GM12878 (cell line): Measurements from ENCODE around the gene ARL15. TPM values are rescaled to one million over a fixed set of nuclear protein-coding genes. Genes with fewer than 3 reads are reported as not detected.

Experiments
- ATAC-seq: fragments of 200-7000 bp; cut with Tn5 transposase; 3 replicates; pipeline ENCODE4 v1.9.1; 2020; ENCODE audit warnings: mild to moderate bottlenecking, moderate library complexity
- BruUV-seq: library from RNA; stranded (reverse); fragments of 400-500 nt; replicated peaks from 2 replicates; lab custom pipeline; 2021; lab: Mats Ljungman, UMichigan
- CTCF ChIA-PET: fragments of 300-600 bp; sonication (Branson Sonifier 250); formaldehyde crosslinking; extraction: SDS; loops from one replicate; lab custom pipeline; 2021; ENCODE audit warnings: inconsistent platforms; lab: Yijun Ruan, JAX
- POLR2A ChIA-PET: fragments of 350-600 bp; formaldehyde crosslinking; extraction: SDS; loops from one replicate; lab custom pipeline; 2021; ENCODE audit warnings: inconsistent platforms; lab: Charles Lee
- RAD21 ChIA-PET: fragments of 300-600 bp; sonication (Branson Sonifier 250); formaldehyde crosslinking; loops from one replicate; lab custom pipeline; 2023; ENCODE audit warnings: antibody characterized with exemption; ENCODE audit not compliant: unreplicated experiment; lab: Charles Lee
- SMC1A ChIA-PET: fragments of 300-600 bp; sonication (Branson Sonifier 250); formaldehyde crosslinking; loops from one replicate; lab custom pipeline; 2023; ENCODE audit not compliant: unreplicated experiment, uncharacterized antibody; lab: Charles Lee
- DNase-seq: peaks from one replicate; pipeline ENCODE4 v3.0.0-alpha.2; 2011; ENCODE audit warnings: low read depth, low spot score
- FAIRE-seq: peaks from 3 replicates; lab custom pipeline; 2011; peaks lifted over from hg19 to GRCh38; lab: Jason Lieb, UNC
- H2AFZ ChIP-seq: 2 replicates; pipeline ENCODE4 v1.6.0; 2011; ENCODE audit warnings: low read depth, low read length, control low read depth; ENCODE audit not compliant: control insufficient read depth
- H3K27ac ChIP-seq: 2 replicates; pipeline ENCODE4 v1.5.1; 2011; ENCODE audit warnings: control low read depth; ENCODE audit not compliant: control insufficient read depth, insufficient read depth
- H3K27me3 ChIP-seq, 2 experiments: replicated peaks in 1 of 2; 2 replicates each; pipeline versions ENCODE4 v1.6.0 to v1.6.1; 2011; ENCODE audit warnings: low read length in 1 of 2; ENCODE audit not compliant: control insufficient read depth in 2 of 2, insufficient read depth in 2 of 2
- H3K36me3 ChIP-seq, 2 experiments: 2 replicates each; pipeline ENCODE4 v1.5.1; 2011; ENCODE audit warnings: low read length in 1 of 2; ENCODE audit not compliant: control insufficient read depth in 2 of 2, insufficient read depth in 2 of 2
- H3K4me1 ChIP-seq: 2 replicates; pipeline ENCODE4 v1.6.1; 2011; ENCODE audit warnings: mild to moderate bottlenecking, low read length, moderate library complexity, mixed read lengths; ENCODE audit not compliant: control insufficient read depth, insufficient read depth
- H3K4me2 ChIP-seq: 2 replicates; pipeline ENCODE4 v1.6.0; 2011; ENCODE audit warnings: control low read depth; ENCODE audit not compliant: control insufficient read depth, insufficient read depth
- H3K4me3 ChIP-seq: fragments of 200-600 bp; sonication (generic); 2 replicates; pipeline ENCODE4 v1.5.1; 2016
- H3K79me2 ChIP-seq: 2 replicates; pipeline ENCODE4 v1.6.0; 2011; ENCODE audit warnings: low read length; ENCODE audit not compliant: control insufficient read depth, insufficient read depth
- H3K9ac ChIP-seq: 2 replicates; pipeline ENCODE4 v1.8.0; 2011; ENCODE audit warnings: low read length, control low read depth, mixed read lengths; ENCODE audit not compliant: control insufficient read depth, insufficient read depth
- H3K9me3 ChIP-seq: replicated peaks from 3 replicates; pipeline ENCODE4 v1.5.1; 2011; ENCODE audit warnings: mild to moderate bottlenecking, low read length; ENCODE audit not compliant: control insufficient read depth, insufficient read depth
- H4K20me1 ChIP-seq: 2 replicates; pipeline ENCODE4 v1.6.0; 2011; ENCODE audit not compliant: control insufficient read depth, insufficient read depth
- CHD4 ChIP-seq: fragments of 200-600 bp; sonication (generic); IDR thresholded peaks from 2 replicates; pipeline ENCODE4 v1.6.1; 2016; ENCODE audit warnings: mild to moderate bottlenecking
- HDAC2 ChIP-seq: fragments of 200-600 bp; sonication (generic); IDR thresholded peaks from 2 replicates; pipeline ENCODE4 v1.6.1; 2017
- IKZF2 ChIP-seq, 2 experiments: fragments of 450-650 bp; IDR thresholded peaks; 2 replicates each; pipeline ENCODE4 v1.6.1; 2017; ENCODE audit warnings: mild to moderate bottlenecking in 2 of 2, moderate library complexity in 2 of 2
- NFIC ChIP-seq: IDR thresholded peaks from 2 replicates; pipeline ENCODE4 v1.6.1; 2012; ENCODE audit warnings: low read depth, mild to moderate bottlenecking, inconsistent platforms, low read length, moderate library complexity
- POLR2A ChIP-seq: IDR thresholded peaks from 2 replicates; pipeline ENCODE4 v1.6.1; 2011; ENCODE audit warnings: low read depth, mild to moderate bottlenecking, low read length
- RFX5 ChIP-seq: IDR thresholded peaks from 2 replicates; pipeline ENCODE4 v1.6.1; 2011; ENCODE audit warnings: low read depth, low read length, improper control_type of control experiment
- SRF ChIP-seq, 2 experiments: IDR thresholded peaks; 2 replicates each; pipeline ENCODE4 v1.6.1; 2011; ENCODE audit warnings: low read depth in 2 of 2, low read length in 2 of 2, mild to moderate bottlenecking in 1 of 2, moderate library complexity in 1 of 2
- TARDBP ChIP-seq: IDR thresholded peaks from 2 replicates; pipeline ENCODE4 v1.6.1; 2016; ENCODE audit warnings: borderline replicate concordance
- ZBTB11 ChIP-seq: fragments of 450-650 bp; formaldehyde crosslinking; IDR thresholded peaks from 2 replicates; pipeline ENCODE4 v1.5.0; 2022; ENCODE audit warnings: mild to moderate bottlenecking, missing genetic modification characterization
- ZNF217 ChIP-seq: fragments of 450-650 bp; IDR thresholded peaks from 2 replicates; pipeline ENCODE4 v1.6.1; 2017; ENCODE audit warnings: antibody characterized with exemption, mild to moderate bottlenecking
- WGBS: methylation state at CpG from one replicate; pipeline ENCODE4 v1.1.6; 2016; ENCODE audit warnings: low lambda C conversion rate; ENCODE audit not compliant: insufficient replicate concordance, insufficient coverage; ENCODE audit errors: missing lambda C conversion rate; 5-methylcytosine and 5-hydroxymethylcytosine counted together
- in situ Hi-C: fragments of 300-500 bp; cut with MboI; formaldehyde crosslinking; loops from 9 replicates; pipeline ENCODE4 v1.14.3; 2018; ENCODE audit warnings: mixed read lengths
- intact Hi-C: fragments of 100-400 bp; cut with micrococcal nuclease; formaldehyde crosslinking; loops from one replicate; pipeline ENCODE4 v1.14.2; 2022; ENCODE audit not compliant: unreplicated experiment
- polyA plus RNA-seq, 11 experiments: library from polyadenylated mRNA; depleted of rRNA in 4 of 11; unstranded in 6 of 11; stranded (reverse) in 5 of 11; fragments of >200 nt; fragmentation: Nextera tagmentation in 4 of 11; fragmentation: Illumina TruSeq in 1 of 11; extraction: Ambion mirVana in 4 of 11; extraction: Trizol in 1 of 11; gene quantifications; 1 replicate in 1 of 11; 2 replicates in 10 of 11; pipeline versions ENCODE4 v1.2.1 to v1.2.3, GENCODE V29; 2011 to 2016; ENCODE audit warnings: inconsistent platforms in 2 of 11, missing spikeins in 2 of 11, low read depth in 1 of 11
- total RNA-seq, 4 experiments: library from RNA; depleted of rRNA in 3 of 4; stranded (reverse); fragments of >200 nt in 3 of 4; fragmentation: Illumina TruSeq in 1 of 4; extraction: Trizol in 1 of 4; gene quantifications; 2 replicates each; pipeline versions ENCODE4 v1.2.1 to v1.2.3, GENCODE V29; 2013 to 2021
- TF ChIP-seq, protein P1 (sequence below): fragments of 450-650 bp; IDR thresholded peaks from 2 replicates; pipeline ENCODE4 v1.6.1; 2017; ENCODE audit warnings: low read depth, mild to moderate bottlenecking, moderate library complexity
- TF ChIP-seq, protein P2 (sequence below): fragments of 450-650 bp; IDR thresholded peaks from 2 replicates; pipeline ENCODE4 v1.6.1; 2016; ENCODE audit warnings: mild to moderate bottlenecking, moderate library complexity, borderline replicate concordance
- TF ChIP-seq, protein P3 (sequence below), 3 experiments: IDR thresholded peaks in 2 of 3; conservative IDR thresholded peaks in 1 of 3; 2 replicates each; pipeline ENCODE4 v1.5.1; 2011; ENCODE audit warnings: low read depth in 3 of 3, low read length in 3 of 3, mild to moderate bottlenecking in 3 of 3, control low read depth in 2 of 3, moderate library complexity in 2 of 3, inconsistent platforms in 1 of 3, mixed read lengths in 1 of 3; ENCODE audit not compliant: control insufficient read depth in 2 of 3, insufficient read depth in 1 of 3; ENCODE audit errors: extremely low read depth in 1 of 3

The ARL15 gene
- total and polyA plus RNA-seq, 10 of the 15 experiments (the other 5 are each of a cell fraction or from before 2014, with no cell fraction given), result 3.6 to 11.0 (median 7.7) TPM

- Histone ChIP-seq H4K20me1 (no peaks in the 10 kb centered on the region), H3K9ac (no peak overlapping the region), H3K4me1 (no peaks in the 10 kb centered on the region), H3K4me2 (no peak overlapping the region), H3K27ac (no peak overlapping the region), H3K36me3 (no peaks in the 10 kb centered on the region), H3K27me3 (no peaks in the 10 kb centered on the region; a peak in 1 of 4 replicates), H3K4me3 (no peak overlapping the region), H2AFZ (no peak overlapping the region), H3K9me3 (no peaks in the 10 kb centered on the region), H3K79me2 (no peaks in the 10 kb centered on the region)
- FAIRE-seq (no peak), DNase-seq (no peak), ATAC-seq (no peak)
- ChIA-PET SMC1A (interaction anchor here (0.9 kb wide), 1 partner anchor 62 kb away, joined by 3 read pairs; no protein-coding TSS in a partner anchor), POLR2A (no interaction called here), CTCF (interaction anchor here (1.0 to 1.3 kb wide), 2 partner anchors 59 to 130 kb away, joined by 4 to 5 read pairs; no protein-coding TSS in a partner anchor), RAD21 (no interaction called here)
- BruUV-seq, result no TSS peak
- in situ Hi-C loops (no loop called here), intact Hi-C loops (no loop called here)
- 19% methylated on average over 5 of the region's 5 CpGs for WGBS
- no peak for TF ChIP-seq NFIC
- TF ChIP-seq IKZF2 (IDR thresholded peaks at IDR 0.05), result no peak
- TF ChIP-seq RFX5, result no peak
- TF ChIP-seq ZBTB11 (CRISPR knock-in tag), result no peak
- TF ChIP-seq POLR2A, result no peak
- TF ChIP-seq, protein P1, sequence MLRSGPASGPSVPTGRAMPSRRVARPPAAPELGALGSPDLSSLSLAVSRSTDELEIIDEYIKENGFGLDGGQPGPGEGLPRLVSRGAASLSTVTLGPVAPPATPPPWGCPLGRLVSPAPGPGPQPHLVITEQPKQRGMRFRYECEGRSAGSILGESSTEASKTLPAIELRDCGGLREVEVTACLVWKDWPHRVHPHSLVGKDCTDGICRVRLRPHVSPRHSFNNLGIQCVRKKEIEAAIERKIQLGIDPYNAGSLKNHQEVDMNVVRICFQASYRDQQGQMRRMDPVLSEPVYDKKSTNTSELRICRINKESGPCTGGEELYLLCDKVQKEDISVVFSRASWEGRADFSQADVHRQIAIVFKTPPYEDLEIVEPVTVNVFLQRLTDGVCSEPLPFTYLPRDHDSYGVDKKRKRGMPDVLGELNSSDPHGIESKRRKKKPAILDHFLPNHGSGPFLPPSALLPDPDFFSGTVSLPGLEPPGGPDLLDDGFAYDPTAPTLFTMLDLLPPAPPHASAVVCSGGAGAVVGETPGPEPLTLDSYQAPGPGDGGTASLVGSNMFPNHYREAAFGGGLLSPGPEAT, result no peak
- TF ChIP-seq SRF (IDR thresholded peaks at IDR 0.05; ENCODE audit: low read depth in 2 of 2, low read length in 2 of 2), result no peak
- no peak for TF ChIP-seq TARDBP
- TF ChIP-seq CHD4, result no peak
- TF ChIP-seq HDAC2, result no peak
- TF ChIP-seq ZNF217, result no peak
- TF ChIP-seq, protein P2, sequence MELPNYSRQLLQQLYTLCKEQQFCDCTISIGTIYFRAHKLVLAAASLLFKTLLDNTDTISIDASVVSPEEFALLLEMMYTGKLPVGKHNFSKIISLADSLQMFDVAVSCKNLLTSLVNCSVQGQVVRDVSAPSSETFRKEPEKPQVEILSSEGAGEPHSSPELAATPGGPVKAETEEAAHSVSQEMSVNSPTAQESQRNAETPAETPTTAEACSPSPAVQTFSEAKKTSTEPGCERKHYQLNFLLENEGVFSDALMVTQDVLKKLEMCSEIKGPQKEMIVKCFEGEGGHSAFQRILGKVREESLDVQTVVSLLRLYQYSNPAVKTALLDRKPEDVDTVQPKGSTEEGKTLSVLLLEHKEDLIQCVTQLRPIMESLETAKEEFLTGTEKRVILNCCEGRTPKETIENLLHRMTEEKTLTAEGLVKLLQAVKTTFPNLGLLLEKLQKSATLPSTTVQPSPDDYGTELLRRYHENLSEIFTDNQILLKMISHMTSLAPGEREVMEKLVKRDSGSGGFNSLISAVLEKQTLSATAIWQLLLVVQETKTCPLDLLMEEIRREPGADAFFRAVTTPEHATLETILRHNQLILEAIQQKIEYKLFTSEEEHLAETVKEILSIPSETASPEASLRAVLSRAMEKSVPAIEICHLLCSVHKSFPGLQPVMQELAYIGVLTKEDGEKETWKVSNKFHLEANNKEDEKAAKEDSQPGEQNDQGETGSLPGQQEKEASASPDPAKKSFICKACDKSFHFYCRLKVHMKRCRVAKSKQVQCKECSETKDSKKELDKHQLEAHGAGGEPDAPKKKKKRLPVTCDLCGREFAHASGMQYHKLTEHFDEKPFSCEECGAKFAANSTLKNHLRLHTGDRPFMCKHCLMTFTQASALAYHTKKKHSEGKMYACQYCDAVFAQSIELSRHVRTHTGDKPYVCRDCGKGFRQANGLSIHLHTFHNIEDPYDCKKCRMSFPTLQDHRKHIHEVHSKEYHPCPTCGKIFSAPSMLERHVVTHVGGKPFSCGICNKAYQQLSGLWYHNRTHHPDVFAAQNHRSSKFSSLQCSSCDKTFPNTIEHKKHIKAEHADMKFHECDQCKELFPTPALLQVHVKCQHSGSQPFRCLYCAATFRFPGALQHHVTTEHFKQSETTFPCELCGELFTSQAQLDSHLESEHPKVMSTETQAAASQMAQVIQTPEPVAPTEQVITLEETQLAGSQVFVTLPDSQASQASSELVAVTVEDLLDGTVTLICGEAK, result no peak
- TF ChIP-seq, protein P3, sequence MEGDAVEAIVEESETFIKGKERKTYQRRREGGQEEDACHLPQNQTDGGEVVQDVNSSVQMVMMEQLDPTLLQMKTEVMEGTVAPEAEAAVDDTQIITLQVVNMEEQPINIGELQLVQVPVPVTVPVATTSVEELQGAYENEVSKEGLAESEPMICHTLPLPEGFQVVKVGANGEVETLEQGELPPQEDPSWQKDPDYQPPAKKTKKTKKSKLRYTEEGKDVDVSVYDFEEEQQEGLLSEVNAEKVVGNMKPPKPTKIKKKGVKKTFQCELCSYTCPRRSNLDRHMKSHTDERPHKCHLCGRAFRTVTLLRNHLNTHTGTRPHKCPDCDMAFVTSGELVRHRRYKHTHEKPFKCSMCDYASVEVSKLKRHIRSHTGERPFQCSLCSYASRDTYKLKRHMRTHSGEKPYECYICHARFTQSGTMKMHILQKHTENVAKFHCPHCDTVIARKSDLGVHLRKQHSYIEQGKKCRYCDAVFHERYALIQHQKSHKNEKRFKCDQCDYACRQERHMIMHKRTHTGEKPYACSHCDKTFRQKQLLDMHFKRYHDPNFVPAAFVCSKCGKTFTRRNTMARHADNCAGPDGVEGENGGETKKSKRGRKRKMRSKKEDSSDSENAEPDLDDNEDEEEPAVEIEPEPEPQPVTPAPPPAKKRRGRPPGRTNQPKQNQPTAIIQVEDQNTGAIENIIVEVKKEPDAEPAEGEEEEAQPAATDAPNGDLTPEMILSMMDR (IDR thresholded peaks at IDR 0.05 in 2 of 3, conservative IDR thresholded peaks at IDR 0.05 in 1 of 3; ENCODE audit: control insufficient read depth in 2 of 3, extremely low read depth in 1 of 3, insufficient read depth in 1 of 3, low read depth in 3 of 3, low read length in 3 of 3), result no peak
Measured at GRCh38 chr5:54360089-54360488, 49.7 kb upstream of the ARL15 start.
